Astrocyte (in vitro differentiated cells and primary cell): ENCODE data around the gene ARHGEF40. TPM values are rescaled to one million over a fixed set of nuclear protein-coding genes. Genes with fewer than 3 reads are reported as not detected.

ENCODE experiments used
- DNase-seq: peaks from one replicate; pipeline ENCODE4 v3.0.0-alpha.2; 2010; ENCODE audit warnings: low read depth
- FAIRE-seq: peaks from 2 replicates; lab custom pipeline; 2011; peaks lifted over from hg19 to GRCh38; lab: Jason Lieb, UNC
- H2AFZ ChIP-seq: 2 replicates; pipeline ENCODE4 v1.6.0; 2012; ENCODE audit warnings: low read depth, low read length, inconsistent platforms
- H3K27ac ChIP-seq: 2 replicates; pipeline ENCODE4 v1.5.1; 2011; ENCODE audit warnings: low read depth, low read length, inconsistent platforms
- H3K27me3 ChIP-seq: 2 replicates; pipeline ENCODE4 v1.6.0; 2011; ENCODE audit warnings: low read length, inconsistent platforms; ENCODE audit not compliant: insufficient read depth
- H3K36me3 ChIP-seq: 2 replicates; pipeline ENCODE4 v1.5.1; 2011; ENCODE audit warnings: low read length, inconsistent platforms; ENCODE audit not compliant: insufficient read depth
- H3K4me1 ChIP-seq: 2 replicates; pipeline ENCODE4 v1.5.1; 2011; ENCODE audit warnings: low read length, inconsistent platforms; ENCODE audit not compliant: insufficient read depth
- H3K4me2 ChIP-seq: 2 replicates; pipeline ENCODE4 v1.6.0; 2012; ENCODE audit warnings: low read length, inconsistent platforms
- H3K4me3 ChIP-seq: 2 replicates; pipeline ENCODE4 v1.5.1; 2011; ENCODE audit warnings: low read depth, mild to moderate bottlenecking, low read length, inconsistent platforms; ENCODE audit not compliant: insufficient read depth
- H3K79me2 ChIP-seq: 2 replicates; pipeline ENCODE4 v1.6.0; 2012; ENCODE audit warnings: mild to moderate bottlenecking, low read length, inconsistent platforms; ENCODE audit not compliant: insufficient read depth
- H3K9ac ChIP-seq: 2 replicates; pipeline ENCODE4 v1.6.0; 2012; ENCODE audit warnings: mild to moderate bottlenecking, low read length, inconsistent platforms
- H3K9me3 ChIP-seq: 2 replicates; pipeline ENCODE4 v1.5.1; 2012; ENCODE audit warnings: low read depth, mild to moderate bottlenecking, low read length, inconsistent platforms; ENCODE audit not compliant: insufficient read depth
- H4K20me1 ChIP-seq: 2 replicates; pipeline ENCODE4 v1.6.0; 2012; ENCODE audit warnings: low read length, inconsistent platforms; ENCODE audit not compliant: insufficient read depth
- H3K27ac Mint-ChIP-seq: one replicate; pipeline ENCODE4 v1.8.0; 2021; ENCODE audit warnings: mild to moderate bottlenecking, mixed read lengths; ENCODE audit not compliant: unreplicated experiment
- H3K27me3 Mint-ChIP-seq: one replicate; pipeline ENCODE4 v1.8.0; 2021; ENCODE audit warnings: low read depth, mixed read lengths; ENCODE audit not compliant: unreplicated experiment
- H3K36me3 Mint-ChIP-seq: one replicate; pipeline ENCODE4 v1.8.0; 2021; ENCODE audit warnings: low read depth, mixed read lengths; ENCODE audit not compliant: unreplicated experiment
- H3K4me1 Mint-ChIP-seq: one replicate; pipeline ENCODE4 v1.8.0; 2021; ENCODE audit warnings: low read depth, mixed read lengths; ENCODE audit not compliant: unreplicated experiment
- H3K4me3 Mint-ChIP-seq: one replicate; pipeline ENCODE4 v1.8.0; 2021; ENCODE audit warnings: mild to moderate bottlenecking, moderate library complexity, mixed read lengths; ENCODE audit not compliant: unreplicated experiment
- H3K9me3 Mint-ChIP-seq: one replicate; pipeline ENCODE4 v1.8.0; 2021; ENCODE audit warnings: mild to moderate bottlenecking, mixed read lengths; ENCODE audit not compliant: unreplicated experiment
- EZH2 ChIP-seq: IDR thresholded peaks from 2 replicates; pipeline ENCODE4 v1.6.1; 2012; ENCODE audit warnings: mild to moderate bottlenecking, low read length, inconsistent platforms; ENCODE audit not compliant: insufficient read depth
- total RNA-seq: library from RNA; stranded (reverse); gene quantifications from 2 replicates; pipeline ENCODE4 v1.2.1, GENCODE V29; 2021
- TF ChIP-seq, protein P1 (sequence below): IDR thresholded peaks from 2 replicates; pipeline ENCODE4 v1.5.1; 2011; ENCODE audit warnings: low read depth, mild to moderate bottlenecking, inconsistent platforms, low read length, moderate library complexity; ENCODE audit not compliant: insufficient read depth

ARHGEF40 gene
- total RNA-seq, 1 donor from 2014 or later = 99.9 TPM

- peak overlapping the region; percentile 79 for H3K27ac Mint-ChIP-seq
- peaks cover 46% of the 10 kb centered on the region for H3K4me1 Mint-ChIP-seq
- Histone ChIP-seq H3K9ac (no peak overlapping the region), H3K36me3 (peaks cover 15% of the 10 kb centered on the region), H3K9me3 (no peaks in the 10 kb centered on the region), H3K4me2 (no peak overlapping the region), H4K20me1 (peaks cover 56% of the 10 kb centered on the region), H3K4me3 (no peak overlapping the region), H3K4me1 (peaks cover 22% of the 10 kb centered on the region), H3K27ac (no peak overlapping the region), H2AFZ (no peak overlapping the region), H3K27me3 (no peaks in the 10 kb centered on the region), H3K79me2 (no peaks in the 10 kb centered on the region)
- DNase-seq (no peak), FAIRE-seq (no peak)
- TF ChIP-seq, protein P1, sequence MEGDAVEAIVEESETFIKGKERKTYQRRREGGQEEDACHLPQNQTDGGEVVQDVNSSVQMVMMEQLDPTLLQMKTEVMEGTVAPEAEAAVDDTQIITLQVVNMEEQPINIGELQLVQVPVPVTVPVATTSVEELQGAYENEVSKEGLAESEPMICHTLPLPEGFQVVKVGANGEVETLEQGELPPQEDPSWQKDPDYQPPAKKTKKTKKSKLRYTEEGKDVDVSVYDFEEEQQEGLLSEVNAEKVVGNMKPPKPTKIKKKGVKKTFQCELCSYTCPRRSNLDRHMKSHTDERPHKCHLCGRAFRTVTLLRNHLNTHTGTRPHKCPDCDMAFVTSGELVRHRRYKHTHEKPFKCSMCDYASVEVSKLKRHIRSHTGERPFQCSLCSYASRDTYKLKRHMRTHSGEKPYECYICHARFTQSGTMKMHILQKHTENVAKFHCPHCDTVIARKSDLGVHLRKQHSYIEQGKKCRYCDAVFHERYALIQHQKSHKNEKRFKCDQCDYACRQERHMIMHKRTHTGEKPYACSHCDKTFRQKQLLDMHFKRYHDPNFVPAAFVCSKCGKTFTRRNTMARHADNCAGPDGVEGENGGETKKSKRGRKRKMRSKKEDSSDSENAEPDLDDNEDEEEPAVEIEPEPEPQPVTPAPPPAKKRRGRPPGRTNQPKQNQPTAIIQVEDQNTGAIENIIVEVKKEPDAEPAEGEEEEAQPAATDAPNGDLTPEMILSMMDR = no peak
- no peak for TF ChIP-seq EZH2
- H3K4me3 Mint-ChIP-seq = no peak overlapping the region
- no peaks in the 10 kb centered on the region for H3K27me3 Mint-ChIP-seq
- peaks cover 15% of the 10 kb centered on the region for H3K36me3 Mint-ChIP-seq
- no peaks in the 10 kb centered on the region for H3K9me3 Mint-ChIP-seq
Measured at GRCh38 chr14:21090940-21091663, 21.0 kb downstream of the ARHGEF40 start.

GRCh38 chr14:21091821-21092272 lies 21.7 kb downstream of the ARHGEF40 start:
- Mint-ChIP-seq H3K27me3 (no peaks in the 10 kb centered on the region), H3K4me1 (peaks cover 47% of the 10 kb centered on the region), H3K4me3 (peak overlapping the region; percentile 70), H3K27ac (peak overlapping the region; percentile 79), H3K36me3 (peaks cover 9% of the 10 kb centered on the region), H3K9me3 (no peaks in the 10 kb centered on the region)
- Histone ChIP-seq H3K9me3 (no peaks in the 10 kb centered on the region), H3K79me2 (no peaks in the 10 kb centered on the region), H3K4me2 (no peak overlapping the region), H3K4me3 (no peak overlapping the region), H3K27me3 (no peaks in the 10 kb centered on the region), H3K9ac (no peak overlapping the region), H3K36me3 (peaks cover 8% of the 10 kb centered on the region), H3K27ac (no peak overlapping the region), H2AFZ (no peak overlapping the region), H3K4me1 (peaks cover 19% of the 10 kb centered on the region), H4K20me1 (peaks cover 57% of the 10 kb centered on the region)
- no peak for TF ChIP-seq EZH2
- TF ChIP-seq, protein P1 = no peak
- DNase-seq = no peak
- no peak for FAIRE-seq
